Measurements from ENCODE around the gene TSPAN7. TPM values are rescaled to one million over a fixed set of nuclear protein-coding genes. Genes with fewer than 3 reads are reported as not detected.

The TSPAN7 gene
- total RNA-seq, 1 experiment from 2014 or later: 3.5 TPM

DNA sequence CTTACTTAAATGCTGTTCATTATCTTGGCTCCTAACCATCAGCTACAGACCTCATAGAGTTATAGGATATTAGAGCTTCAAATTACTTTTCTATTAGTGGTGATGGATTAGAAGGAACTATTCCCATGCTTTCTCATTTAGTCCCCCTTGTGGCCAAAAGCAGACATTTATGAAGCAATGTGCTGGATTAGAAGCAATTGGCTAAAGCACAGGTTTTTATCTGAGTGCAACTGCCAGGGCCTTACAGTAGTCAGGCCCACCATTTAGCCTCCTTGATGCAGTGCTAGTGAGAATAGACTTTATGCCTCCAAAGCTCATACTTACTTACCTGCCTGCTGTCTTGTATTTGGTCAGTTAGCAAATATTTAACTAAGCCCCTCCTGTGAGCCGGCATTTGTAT is 93.0 kb downstream of the TSPAN7 start:
- no peak overlapping the region for H3K4me3 Mint-ChIP-seq

More for the DNA sequence above, 93.0 kb downstream of the TSPAN7 start:
- Histone ChIP-seq H3K23ac (ENCODE audit: insufficient read length, low read depth, low read length) (no peak overlapping the region), H3K27me3 (ENCODE audit: insufficient read depth, low read length) (no peaks in the 10 kb centered on the region), H3T11ph (ENCODE audit: low read length) (no peak overlapping the region), H4K20me1 (ENCODE audit: control insufficient read depth, insufficient read depth, insufficient read length) (no peaks in the 10 kb centered on the region), H3K9ac (ENCODE audit: extremely low read depth, insufficient read length, low read length) (no peak overlapping the region), H3K18ac (ENCODE audit: insufficient read length, low read depth, low read length) (no peak overlapping the region), H3K27ac (ENCODE audit: insufficient read length, low read depth, low read length) (no peak overlapping the region), H2BK20ac (ENCODE audit: low read depth, low read length, poor library complexity, severe bottlenecking) (no peak overlapping the region), H2BK5ac (ENCODE audit: insufficient read length, low read length) (no peak overlapping the region), H3K56ac (ENCODE audit: insufficient read length, low read depth, low read length) (no peak overlapping the region), H3K14ac (ENCODE audit: insufficient read depth, low read length) (no peak overlapping the region), H3K23me2 (ENCODE audit: insufficient read length, low read depth, low read length, poor library complexity, severe bottlenecking) (no peaks in the 10 kb centered on the region), H3K4me1 (ENCODE audit: insufficient read depth, low read length) (no peaks in the 10 kb centered on the region), H4K91ac (ENCODE audit: insufficient read length, low read depth, low read length) (no peak overlapping the region), H3K79me1 (ENCODE audit: insufficient read depth, low read depth, low read length, poor library complexity, severe bottlenecking) (no peaks in the 10 kb centered on the region), H3K4ac (ENCODE audit: low read depth, low read length) (no peak overlapping the region), H2BK120ac (ENCODE audit: low read depth, low read length, poor library complexity, severe bottlenecking) (no peak overlapping the region), H4K8ac (replicated peaks; ENCODE audit: insufficient read length, low read depth, low read length) (no peak overlapping the region), H2BK15ac (ENCODE audit: low read depth, low read length) (no peak overlapping the region), H3K9me3 (ENCODE audit: control insufficient read depth, low read depth, low read length) (no peaks in the 10 kb centered on the region), H4K5ac (ENCODE audit: insufficient read length, low read depth, low read length) (no peak overlapping the region), H2BK12ac (ENCODE audit: insufficient read length, low read depth, low read length) (no peak overlapping the region), H3K4me2 (ENCODE audit: insufficient read depth, insufficient read length, low read length) (no peak overlapping the region), H3K79me2 (ENCODE audit: insufficient read depth, low read length) (no peaks in the 10 kb centered on the region), H2AFZ (ENCODE audit: low read length) (no peak overlapping the region), H2AK5ac (ENCODE audit: insufficient read length, low read length) (no peak overlapping the region)
- WGBS (ENCODE audit: extremely low coverage, insufficient read length, low lambda C conversion rate): no CpG with 5 or more reads among the region's 1 CpG
- peaks cover 55 to 63% of the 10 kb centered on the region in 2 experiments for H3K9me3 Mint-ChIP-seq
- H3K36me3 Mint-ChIP-seq (ENCODE audit: insufficient read depth in 1 of 3, low read depth in 3 of 3): peaks cover 0 to 2% (median 0%) of the 10 kb centered on the region in 3 experiments; a peak in 2 of 7 replicates
- H3K4me1 Mint-ChIP-seq: peaks cover 0 to 4% of the 10 kb centered on the region in 2 experiments; a peak in 1 of 4 replicates
- H3K27me3 Mint-ChIP-seq (ENCODE audit: low read depth): no peaks in the 10 kb centered on the region; the same call in 1 of the 2 replicates
- DNase-seq: no peak
- no peak overlapping the region for H3K27ac Mint-ChIP-seq
- TF ChIP-seq, protein P1, sequence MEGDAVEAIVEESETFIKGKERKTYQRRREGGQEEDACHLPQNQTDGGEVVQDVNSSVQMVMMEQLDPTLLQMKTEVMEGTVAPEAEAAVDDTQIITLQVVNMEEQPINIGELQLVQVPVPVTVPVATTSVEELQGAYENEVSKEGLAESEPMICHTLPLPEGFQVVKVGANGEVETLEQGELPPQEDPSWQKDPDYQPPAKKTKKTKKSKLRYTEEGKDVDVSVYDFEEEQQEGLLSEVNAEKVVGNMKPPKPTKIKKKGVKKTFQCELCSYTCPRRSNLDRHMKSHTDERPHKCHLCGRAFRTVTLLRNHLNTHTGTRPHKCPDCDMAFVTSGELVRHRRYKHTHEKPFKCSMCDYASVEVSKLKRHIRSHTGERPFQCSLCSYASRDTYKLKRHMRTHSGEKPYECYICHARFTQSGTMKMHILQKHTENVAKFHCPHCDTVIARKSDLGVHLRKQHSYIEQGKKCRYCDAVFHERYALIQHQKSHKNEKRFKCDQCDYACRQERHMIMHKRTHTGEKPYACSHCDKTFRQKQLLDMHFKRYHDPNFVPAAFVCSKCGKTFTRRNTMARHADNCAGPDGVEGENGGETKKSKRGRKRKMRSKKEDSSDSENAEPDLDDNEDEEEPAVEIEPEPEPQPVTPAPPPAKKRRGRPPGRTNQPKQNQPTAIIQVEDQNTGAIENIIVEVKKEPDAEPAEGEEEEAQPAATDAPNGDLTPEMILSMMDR (conservative IDR thresholded peaks at IDR 0.05): peak; percentile 63

All from H9 (cell line).